ENCODE results near the gene ILF2. TPM values are rescaled to one million over a fixed set of nuclear protein-coding genes. Genes with fewer than 3 reads are reported as not detected.

Gene ILF2
- total and polyA plus RNA-seq, 2 of the 13 experiments (the other 11 are each of a cell fraction or from before 2014, with no cell fraction given), result 292 to 366 TPM

DNA sequence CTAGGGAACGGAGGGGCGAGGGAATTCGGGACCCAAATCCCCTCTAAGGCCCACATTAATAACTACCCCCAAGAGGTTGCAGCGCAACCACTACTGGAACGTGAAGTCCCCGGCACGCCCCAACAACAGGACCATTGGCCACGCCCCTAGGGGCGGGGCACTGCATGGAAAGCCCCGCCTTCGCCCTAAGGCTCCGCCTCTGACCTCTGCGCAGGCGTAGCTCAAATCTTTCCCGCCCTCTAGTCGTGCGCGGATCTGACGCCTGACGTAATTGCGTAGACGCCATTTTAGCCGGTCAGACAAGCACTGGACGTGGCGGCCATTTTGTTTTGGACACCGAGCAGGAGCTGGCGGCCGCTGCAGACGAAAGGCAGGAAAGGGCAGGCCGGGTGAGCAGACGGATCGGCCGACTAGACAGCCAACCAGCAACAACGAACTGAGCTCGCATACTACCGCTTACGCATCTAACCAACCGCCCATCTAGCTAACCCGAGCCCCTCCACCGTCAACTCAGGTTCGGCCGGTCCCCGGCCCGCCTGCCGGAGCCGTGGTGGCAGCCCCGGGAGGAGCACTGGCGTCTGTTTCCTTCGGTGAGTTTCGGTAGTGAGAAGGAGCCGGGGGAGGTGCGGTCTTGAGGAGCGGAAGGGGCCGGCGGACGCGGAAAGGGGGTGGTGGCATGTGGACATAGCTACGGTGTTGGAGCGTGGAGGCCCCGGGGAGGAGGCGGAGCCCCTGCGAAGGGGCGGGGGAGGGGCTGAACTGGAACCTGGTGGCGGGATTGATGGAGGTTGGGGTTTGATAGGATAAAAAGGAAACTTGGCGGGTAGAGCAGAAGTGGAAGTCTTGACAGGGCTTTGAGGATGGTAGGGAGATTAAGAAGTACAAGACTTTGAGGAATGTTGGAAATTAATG, 36.8 kb downstream of the ILF2 start, which contains the start of gene CHTOP (continued):
- TF ChIP-seq PHF21A (CRISPR knock-in tag; IDR thresholded peaks at IDR 0.05), result 0 out of 2 replicates have a peak, but pooled peaks have one; percentile 71
- 0 out of 2 replicates have a peak, but pooled peaks have one; percentile 25 for TF ChIP-seq ZFP90 (CRISPR knock-in tag; IDR thresholded peaks at IDR 0.05; ENCODE audit: borderline replicate concordance)
- TF ChIP-seq ZNF570 (CRISPR knock-in tag; IDR thresholded peaks at IDR 0.05; ENCODE audit: borderline replicate concordance), result no peak
- TF ChIP-seq SYNCRIP (IDR thresholded peaks at IDR 0.05; ENCODE audit: insufficient read depth, low read depth, low read length), result no peak
- TF ChIP-seq SP1 (IDR thresholded peaks at IDR 0.05), result no peak
- peak; percentile 73 for TF ChIP-seq SP1 (CRISPR knock-in tag; IDR thresholded peaks at IDR 0.05)
- TF ChIP-seq HOXA5 (CRISPR knock-in tag; IDR thresholded peaks at IDR 0.05), result no peak; the same call in 1 of the 2 replicates
- TF ChIP-seq TGIF2 (CRISPR knock-in tag; IDR thresholded peaks at IDR 0.05), result no peak
- no peak for TF ChIP-seq EEA1 (CRISPR knock-in tag; IDR thresholded peaks at IDR 0.05; ENCODE audit: borderline replicate concordance)
- peak; percentile 93; the same call in 1 of the 2 replicates for TF ChIP-seq KDM5B (CRISPR knock-in tag; IDR thresholded peaks at IDR 0.05; ENCODE audit: borderline replicate concordance)
- peak; percentile 93 for TF ChIP-seq ZNF878 (CRISPR knock-in tag; IDR thresholded peaks at IDR 0.05)
- TF ChIP-seq ZNF720 (CRISPR knock-in tag; IDR thresholded peaks at IDR 0.05), result no peak
- 0 out of 2 replicates have a peak, but pooled peaks have one; percentile 17 for TF ChIP-seq KDM4B (CRISPR knock-in tag; IDR thresholded peaks at IDR 0.05)
- no peak for TF ChIP-seq ZNF558 (CRISPR knock-in tag; IDR thresholded peaks at IDR 0.05; ENCODE audit: borderline replicate concordance)
- peak; percentile 64; the same call in 1 of the 2 replicates for TF ChIP-seq TMF1 (CRISPR knock-in tag; IDR thresholded peaks at IDR 0.05; ENCODE audit: low read depth)
- TF ChIP-seq ZMAT3 (CRISPR knock-in tag; conservative IDR thresholded peaks at IDR 0.05), result peak; percentile 85
- peak; percentile 87 for TF ChIP-seq TBX2 (CRISPR knock-in tag; IDR thresholded peaks at IDR 0.05; ENCODE audit: borderline replicate concordance)
- TF ChIP-seq ZNF749 (CRISPR knock-in tag; IDR thresholded peaks at IDR 0.05; ENCODE audit: borderline replicate concordance), result no peak
- TF ChIP-seq, protein P1, sequence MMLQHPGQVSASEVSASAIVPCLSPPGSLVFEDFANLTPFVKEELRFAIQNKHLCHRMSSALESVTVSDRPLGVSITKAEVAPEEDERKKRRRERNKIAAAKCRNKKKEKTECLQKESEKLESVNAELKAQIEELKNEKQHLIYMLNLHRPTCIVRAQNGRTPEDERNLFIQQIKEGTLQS (CRISPR knock-in tag; IDR thresholded peaks at IDR 0.05), result peak; percentile 12; the same call in 1 of the 2 replicates
- TF ChIP-seq NRL (CRISPR knock-in tag; IDR thresholded peaks at IDR 0.05; ENCODE audit: borderline replicate concordance), result peak; percentile 96
- no peak for TF ChIP-seq FOXP1 (IDR thresholded peaks at IDR 0.05)
- TF ChIP-seq FOXP1 (CRISPR knock-in tag; IDR thresholded peaks at IDR 0.05), result no peak
- TF ChIP-seq RXRB (CRISPR knock-in tag; IDR thresholded peaks at IDR 0.05; ENCODE audit: borderline replicate concordance), result peak; percentile 39; the same call in 1 of the 2 replicates
- peak; percentile 78 for TF ChIP-seq U2AF1 (optimal IDR thresholded peaks at IDR 0.05; ENCODE audit: low read depth, low read length)
- peak; percentile 89 for TF ChIP-seq ZMYM4 (CRISPR knock-in tag; IDR thresholded peaks at IDR 0.05)
- peak; percentile 87; the same call in 1 of the 2 replicates for TF ChIP-seq ZNF224 (CRISPR knock-in tag; IDR thresholded peaks at IDR 0.05)
- TF ChIP-seq, protein P2, sequence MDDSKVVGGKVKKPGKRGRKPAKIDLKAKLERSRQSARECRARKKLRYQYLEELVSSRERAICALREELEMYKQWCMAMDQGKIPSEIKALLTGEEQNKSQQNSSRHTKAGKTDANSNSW (CRISPR knock-in tag; IDR thresholded peaks at IDR 0.05; ENCODE audit: borderline replicate concordance), result 0 out of 2 replicates have a peak, but pooled peaks have one; percentile 65
- TF ChIP-seq SPEN (CRISPR knock-in tag; IDR thresholded peaks at IDR 0.05; ENCODE audit: low read depth), result peak; percentile 81
- TF ChIP-seq, protein P3, sequence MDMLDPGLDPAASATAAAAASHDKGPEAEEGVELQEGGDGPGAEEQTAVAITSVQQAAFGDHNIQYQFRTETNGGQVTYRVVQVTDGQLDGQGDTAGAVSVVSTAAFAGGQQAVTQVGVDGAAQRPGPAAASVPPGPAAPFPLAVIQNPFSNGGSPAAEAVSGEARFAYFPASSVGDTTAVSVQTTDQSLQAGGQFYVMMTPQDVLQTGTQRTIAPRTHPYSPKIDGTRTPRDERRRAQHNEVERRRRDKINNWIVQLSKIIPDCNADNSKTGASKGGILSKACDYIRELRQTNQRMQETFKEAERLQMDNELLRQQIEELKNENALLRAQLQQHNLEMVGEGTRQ (IDR thresholded peaks at IDR 0.05; ENCODE audit: low read depth, low read length), result no peak
- TF ChIP-seq, protein P3 (CRISPR knock-in tag; IDR thresholded peaks at IDR 0.05; ENCODE audit: borderline replicate concordance), result peak; percentile 48; the same call in 1 of the 2 replicates
